HepG2 (cell line): ENCODE measurements around the gene DPEP2NB. TPM values are rescaled to one million over a fixed set of nuclear protein-coding genes. Genes with fewer than 3 reads are reported as not detected.

Source experiments
- ARNTL ChIP-seq: sonication (generic); formaldehyde crosslinking; IDR thresholded peaks from 2 replicates; pipeline ENCODE4 v1.4.0; 2020; ENCODE audit warnings: mild to moderate bottlenecking, missing genetic modification reagents
- ELF3 ChIP-seq: IDR thresholded peaks from 2 replicates; pipeline ENCODE4 v1.6.1; 2016; ENCODE audit warnings: missing genetic modification reagents, missing compliant biosample characterization
- FOXC1 ChIP-seq: sonication (generic); formaldehyde crosslinking; IDR thresholded peaks from 2 replicates; pipeline ENCODE4 v1.8.0; 2022; ENCODE audit warnings: mild to moderate bottlenecking, missing genetic modification reagents, borderline replicate concordance
- KDM5B ChIP-seq: sonication (generic); formaldehyde crosslinking; IDR thresholded peaks from 2 replicates; pipeline ENCODE4 v1.4.0; 2020; ENCODE audit warnings: missing genetic modification reagents, mild to moderate bottlenecking, borderline replicate concordance
- KLF13 ChIP-seq: sonication (generic); formaldehyde crosslinking; IDR thresholded peaks from 2 replicates; pipeline ENCODE4 v1.4.0; 2020; ENCODE audit warnings: mild to moderate bottlenecking, missing genetic modification reagents
- MXD3 ChIP-seq: IDR thresholded peaks from 2 replicates; pipeline ENCODE4 v1.6.1; 2016; ENCODE audit warnings: mild to moderate bottlenecking, missing biosample characterization, missing genetic modification reagents
- NR1H2 ChIP-seq: sonication (generic); formaldehyde crosslinking; IDR thresholded peaks from 2 replicates; pipeline ENCODE4 v1.8.1; 2022; ENCODE audit warnings: low read depth, missing genetic modification reagents, borderline replicate concordance
- ONECUT2 ChIP-seq: sonication (generic); formaldehyde crosslinking; IDR thresholded peaks from 2 replicates; pipeline ENCODE4 v1.4.0; 2020; ENCODE audit warnings: missing genetic modification reagents
- PHF8 ChIP-seq: sonication (generic); formaldehyde crosslinking; IDR thresholded peaks from 2 replicates; pipeline ENCODE4 v1.5.0; 2020; ENCODE audit warnings: missing genetic modification reagents
- PRMT3 ChIP-seq: sonication (generic); formaldehyde crosslinking; IDR thresholded peaks from 2 replicates; pipeline ENCODE4 v1.8.1; 2022; ENCODE audit warnings: low read depth, mild to moderate bottlenecking, moderate library complexity, missing genetic modification reagents, borderline replicate concordance
- REXO4 ChIP-seq: sonication (generic); formaldehyde crosslinking; IDR thresholded peaks from 2 replicates; pipeline ENCODE4 v1.8.0; 2022; ENCODE audit warnings: missing genetic modification reagents, mild to moderate bottlenecking, borderline replicate concordance
- SPEN ChIP-seq: sonication (generic); formaldehyde crosslinking; IDR thresholded peaks from 2 replicates; pipeline ENCODE4 v1.5.1; 2020; ENCODE audit warnings: low read depth, mild to moderate bottlenecking, missing genetic modification reagents
- YEATS2 ChIP-seq: sonication (generic); formaldehyde crosslinking; IDR thresholded peaks from 2 replicates; pipeline ENCODE4 v1.4.0; 2020; ENCODE audit warnings: missing genetic modification reagents, borderline replicate concordance
- ZBTB37 ChIP-seq: sonication (generic); formaldehyde crosslinking; IDR thresholded peaks from 2 replicates; pipeline ENCODE4 v1.4.0; 2020; ENCODE audit warnings: mild to moderate bottlenecking, missing genetic modification reagents
- ZC3H13 ChIP-seq: sonication (generic); formaldehyde crosslinking; IDR thresholded peaks from 2 replicates; pipeline ENCODE4 v1.8.1; 2023; ENCODE audit warnings: mild to moderate bottlenecking, missing genetic modification reagents, moderate library complexity
- ZFAT ChIP-seq: sonication (generic); formaldehyde crosslinking; conservative IDR thresholded peaks from 2 replicates; pipeline ENCODE4 v1.8.1; 2023; ENCODE audit warnings: missing genetic modification reagents, inconsistent platforms
- ZKSCAN5 ChIP-seq: sonication (generic); formaldehyde crosslinking; IDR thresholded peaks from 2 replicates; pipeline ENCODE4 v1.5.1; 2020; ENCODE audit warnings: mild to moderate bottlenecking, missing genetic modification reagents
- ZNF101 ChIP-seq: sonication (generic); formaldehyde crosslinking; IDR thresholded peaks from 2 replicates; pipeline ENCODE4 v1.4.0; 2020; ENCODE audit warnings: mild to moderate bottlenecking, low read depth, missing genetic modification reagents, borderline replicate concordance
- ZNF205 ChIP-seq: IDR thresholded peaks from 2 replicates; pipeline ENCODE4 v1.6.1; 2018; ENCODE audit warnings: missing biosample characterization, missing genetic modification reagents
- ZNF713 ChIP-seq: sonication (generic); formaldehyde crosslinking; IDR thresholded peaks from 2 replicates; pipeline ENCODE4 v1.4.0; 2020; ENCODE audit warnings: mild to moderate bottlenecking, missing genetic modification reagents
- ZNF766 ChIP-seq: sonication (generic); formaldehyde crosslinking; IDR thresholded peaks from 2 replicates; pipeline ENCODE4 v1.5.0; 2020; ENCODE audit warnings: missing genetic modification reagents, borderline replicate concordance
- polyA plus RNA-seq, 8 experiments: library from polyadenylated mRNA; depleted of rRNA in 3 of 8; stranded (reverse) in 7 of 8; unstranded in 1 of 8; fragments of >200 nt; fragmentation: Illumina TruSeq in 4 of 8; extraction: Trizol in 4 of 8; gene quantifications; 2 replicates each; pipeline versions ENCODE4 v1.2.1 to v1.2.3, GENCODE V29; 2011 to 2016; ENCODE audit warnings: low read depth in 4 of 8, missing spikeins in 1 of 8, mixed read lengths in 1 of 8; ENCODE audit not compliant: insufficient read depth in 1 of 8
- total RNA-seq, 5 experiments: library from RNA; depleted of rRNA; stranded (reverse); fragments of >200 nt; fragmentation: Illumina TruSeq; extraction: Trizol; gene quantifications; 2 replicates each; pipeline ENCODE4 v1.2.3, GENCODE V29; 2016; ENCODE audit warnings: low read depth in 1 of 5
- TF ChIP-seq, protein P1 (sequence below): sonication (generic); formaldehyde crosslinking; IDR thresholded peaks from 2 replicates; pipeline ENCODE4 v1.8.0; 2022; ENCODE audit warnings: missing genetic modification reagents, mild to moderate bottlenecking, moderate library complexity, borderline replicate concordance
- TF ChIP-seq, protein P2 (sequence below): sonication (generic); formaldehyde crosslinking; IDR thresholded peaks from 2 replicates; pipeline ENCODE4 v1.4.0; 2020; ENCODE audit warnings: missing genetic modification reagents, borderline replicate concordance

Gene DPEP2NB
- total and polyA plus RNA-seq, 2 of the 13 experiments (the other 11 are each of a cell fraction or from before 2014, with no cell fraction given), result not detected

GRCh38 chr16:67966549-67967182 is 49.0 kb downstream of the DPEP2NB start (continued):
- TF ChIP-seq, protein P1, sequence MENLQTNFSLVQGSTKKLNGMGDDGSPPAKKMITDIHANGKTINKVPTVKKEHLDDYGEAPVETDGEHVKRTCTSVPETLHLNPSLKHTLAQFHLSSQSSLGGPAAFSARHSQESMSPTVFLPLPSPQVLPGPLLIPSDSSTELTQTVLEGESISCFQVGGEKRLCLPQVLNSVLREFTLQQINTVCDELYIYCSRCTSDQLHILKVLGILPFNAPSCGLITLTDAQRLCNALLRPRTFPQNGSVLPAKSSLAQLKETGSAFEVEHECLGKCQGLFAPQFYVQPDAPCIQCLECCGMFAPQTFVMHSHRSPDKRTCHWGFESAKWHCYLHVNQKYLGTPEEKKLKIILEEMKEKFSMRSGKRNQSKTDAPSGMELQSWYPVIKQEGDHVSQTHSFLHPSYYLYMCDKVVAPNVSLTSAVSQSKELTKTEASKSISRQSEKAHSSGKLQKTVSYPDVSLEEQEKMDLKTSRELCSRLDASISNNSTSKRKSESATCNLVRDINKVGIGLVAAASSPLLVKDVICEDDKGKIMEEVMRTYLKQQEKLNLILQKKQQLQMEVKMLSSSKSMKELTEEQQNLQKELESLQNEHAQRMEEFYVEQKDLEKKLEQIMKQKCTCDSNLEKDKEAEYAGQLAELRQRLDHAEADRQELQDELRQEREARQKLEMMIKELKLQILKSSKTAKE (CRISPR knock-in tag), result no peak
- no peak for TF ChIP-seq ZFAT (CRISPR knock-in tag)
- TF ChIP-seq KLF13 (CRISPR knock-in tag), result no peak
- TF ChIP-seq SPEN, result no peak
- peak; percentile 51; the same call in 1 of the 2 replicates for TF ChIP-seq ZKSCAN5 (CRISPR knock-in tag)
- TF ChIP-seq YEATS2, result no peak
- TF ChIP-seq ZNF205 (CRISPR knock-in tag), result no peak
- TF ChIP-seq ZBTB37 (CRISPR knock-in tag), result no peak
- TF ChIP-seq ZC3H13 (CRISPR knock-in tag), result no peak
- no peak; the same call in 1 of the 2 replicates for TF ChIP-seq MXD3 (CRISPR knock-in tag)
- no peak for TF ChIP-seq PHF8 (CRISPR knock-in tag)
- TF ChIP-seq FOXC1 (CRISPR knock-in tag), result no peak
- no peak for TF ChIP-seq ZNF766 (CRISPR knock-in tag)
- TF ChIP-seq ONECUT2 (CRISPR knock-in tag), result no peak
- TF ChIP-seq, protein P2, sequence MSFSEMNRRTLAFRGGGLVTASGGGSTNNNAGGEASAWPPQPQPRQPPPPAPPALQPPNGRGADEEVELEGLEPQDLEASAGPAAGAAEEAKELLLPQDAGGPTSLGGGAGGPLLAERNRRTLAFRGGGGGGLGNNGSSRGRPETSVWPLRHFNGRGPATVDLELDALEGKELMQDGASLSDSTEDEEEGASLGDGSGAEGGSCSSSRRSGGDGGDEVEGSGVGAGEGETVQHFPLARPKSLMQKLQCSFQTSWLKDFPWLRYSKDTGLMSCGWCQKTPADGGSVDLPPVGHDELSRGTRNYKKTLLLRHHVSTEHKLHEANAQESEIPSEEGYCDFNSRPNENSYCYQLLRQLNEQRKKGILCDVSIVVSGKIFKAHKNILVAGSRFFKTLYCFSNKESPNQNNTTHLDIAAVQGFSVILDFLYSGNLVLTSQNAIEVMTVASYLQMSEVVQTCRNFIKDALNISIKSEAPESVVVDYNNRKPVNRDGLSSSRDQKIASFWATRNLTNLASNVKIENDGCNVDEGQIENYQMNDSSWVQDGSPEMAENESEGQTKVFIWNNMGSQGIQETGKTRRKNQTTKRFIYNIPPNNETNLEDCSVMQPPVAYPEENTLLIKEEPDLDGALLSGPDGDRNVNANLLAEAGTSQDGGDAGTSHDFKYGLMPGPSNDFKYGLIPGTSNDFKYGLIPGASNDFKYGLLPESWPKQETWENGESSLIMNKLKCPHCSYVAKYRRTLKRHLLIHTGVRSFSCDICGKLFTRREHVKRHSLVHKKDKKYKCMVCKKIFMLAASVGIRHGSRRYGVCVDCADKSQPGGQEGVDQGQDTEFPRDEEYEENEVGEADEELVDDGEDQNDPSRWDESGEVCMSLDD (CRISPR knock-in tag), result no peak
- TF ChIP-seq PRMT3 (CRISPR knock-in tag), result no peak
- no peak for TF ChIP-seq NR1H2 (CRISPR knock-in tag)
- TF ChIP-seq ARNTL, result 0 out of 2 replicates have a peak, but pooled peaks have one; percentile 49
- TF ChIP-seq ZNF101 (CRISPR knock-in tag), result no peak
- 0 out of 2 replicates have a peak, but pooled peaks have one; percentile 57 for TF ChIP-seq ZNF713
- no peak; the same call in 1 of the 2 replicates for TF ChIP-seq KDM5B (CRISPR knock-in tag)
- no peak for TF ChIP-seq REXO4 (CRISPR knock-in tag)
- TF ChIP-seq ELF3 (CRISPR knock-in tag), result no peak
